Measurements from ENCODE around the gene GSG1L2. TPM values are rescaled to one million over a fixed set of nuclear protein-coding genes. Genes with fewer than 3 reads are reported as not detected.

Gene GSG1L2
- total RNA-seq, 1 experiment from 2014 or later, result not detected

GRCh38 chr17:9792181-9792840, 29.6 kb downstream of the GSG1L2 start (continued):
- TF ChIP-seq CTCF (IDR thresholded peaks at IDR 0.05 in 2 of 3, conservative IDR thresholded peaks at IDR 0.05 in 1 of 3; ENCODE audit: borderline replicate concordance in 1 of 3, insufficient read depth in 1 of 3, low read depth in 2 of 3, low read length in 2 of 3) (no peak), EZH2 (IDR thresholded peaks at IDR 0.05) (no peak), ZFX (IDR thresholded peaks at IDR 0.05) (no peak), CBX3 (IDR thresholded peaks at IDR 0.05; ENCODE audit: low read depth) (no peak), ATF3 (IDR thresholded peaks at IDR 0.05) (no peak), POLR2AphosphoS5 (IDR thresholded peaks at IDR 0.05; ENCODE audit: low read depth, low read length) (no peak)

- intact Hi-C loops (cut with micrococcal nuclease), result no loop called here
- CTCF ChIA-PET, result interaction anchor here (1.0 kb wide), 1 partner anchor 23 kb away, joined by 5 read pairs; no protein-coding TSS in a partner anchor
- H3K36me3 ChIP-seq (ENCODE audit: control insufficient read depth in 1 of 2, insufficient read depth in 2 of 2, low read length in 2 of 2), result no peaks in the 10 kb centered on the region
- no peak for TF ChIP-seq RAD21 (IDR thresholded peaks at IDR 0.05; ENCODE audit: low read depth)
- TF ChIP-seq ZFX (IDR thresholded peaks at IDR 0.05), result no peak
- TF ChIP-seq MAX (IDR thresholded peaks at IDR 0.05), result no peak
- no peak for TF ChIP-seq SRF (IDR thresholded peaks at IDR 0.05; ENCODE audit: low read depth)
- TF ChIP-seq SIN3A (IDR thresholded peaks at IDR 0.05; ENCODE audit: low read depth), result no peak
- no peak for TF ChIP-seq ZBTB33 (IDR thresholded peaks at IDR 0.05; ENCODE audit: extremely low read depth, insufficient replicate concordance, low read length)
- no peak within 1 kb of the TSS for H3K4me3 ChIP-seq (replicated peaks in 1 of 2; ENCODE audit: low read depth in 1 of 2, low read length in 2 of 2)
- H3K9me3 ChIP-seq (ENCODE audit: control insufficient read depth in 1 of 2, insufficient read depth in 1 of 2, low read depth in 1 of 2, low read length in 2 of 2), result no peaks in the 10 kb centered on the region
- BruUV-seq (replicated peaks), result no TSS peak
- DNase-seq (ENCODE audit: low read depth, low spot score) (no peak), ATAC-seq (no peak)
- H2AFZ ChIP-seq (ENCODE audit: low read depth, low read length, poor library complexity, severe bottlenecking), result no peak within 1 kb of the TSS
- no peaks in the 10 kb centered on the region for H3K9me2 ChIP-seq (ENCODE audit: insufficient read depth)
- H3K4me1 ChIP-seq (ENCODE audit: control insufficient read depth in 1 of 2, insufficient read depth in 2 of 2, low read length in 2 of 2), result no peaks in the 10 kb centered on the region
- H3K27ac ChIP-seq (ENCODE audit: low read depth, low read length), result no peak within 1 kb of the TSS
- H3K4me2 ChIP-seq (ENCODE audit: low read length), result no peak within 1 kb of the TSS
- POLR2A ChIA-PET, result no interaction called here
- H4K20me1 ChIP-seq (ENCODE audit: insufficient read depth), result no peaks in the 10 kb centered on the region
- RAD21 ChIA-PET (ENCODE audit: low non-redundant PET in 1 of 2, low total read pairs in 2 of 2, uncharacterized antibody in 2 of 2, unreplicated experiment in 2 of 2), result no interaction called here
- H3K79me2 ChIP-seq (ENCODE audit: insufficient read depth, low read length), result no peaks in the 10 kb centered on the region
- H3K27me3 ChIP-seq (ENCODE audit: insufficient read depth, low read length), result no peaks in the 10 kb centered on the region
- H3K9ac ChIP-seq (ENCODE audit: low read length), result no peak within 1 kb of the TSS
These were observed 30.7 kb downstream of the GSG1L2 start, which contains the start of gene DHRS7C for GRCh38 chr17:9790889-9791876. Gene DHRS7C, minus strand, starts transcription at chr17:9791592. Its CDS starts 308 bp downstream, at chr17:9791284.
